Stimulated activated naive CD4-positive, alpha-beta T cell (primary cell): Measurements from ENCODE around the gene PANK4.
"Not testable (repeated sequence)": the region's sequence is repeated elsewhere in the genome, so short reads cannot be mapped to it uniquely, and the experiment has no call there.

Experiments
- DNase-seq, 6 experiments: peaks; one replicate each; lab custom pipeline; 2025; lab: John Stamatoyannopoulos, UW

PANK4 gene

DNA sequence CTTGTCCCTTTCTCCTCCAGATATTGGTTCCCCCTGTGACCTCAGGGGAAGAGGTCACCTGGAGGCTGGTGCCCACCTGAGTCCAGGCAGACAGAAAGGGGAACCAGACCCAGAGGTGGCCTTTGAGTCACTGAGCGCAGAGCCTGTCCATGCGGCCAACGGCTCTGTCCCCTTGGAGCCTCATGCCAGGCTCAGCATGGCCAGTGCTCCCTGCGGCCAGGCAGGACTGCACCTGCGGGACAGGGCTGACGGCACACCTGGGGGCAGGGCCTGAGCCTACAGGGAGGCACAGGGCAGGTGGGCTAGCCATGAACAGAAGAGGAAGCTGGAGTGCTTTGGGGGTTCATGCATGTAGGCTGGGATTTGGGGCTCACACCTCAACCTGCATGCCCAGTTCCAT is 32.5 kb upstream of the PANK4 start:
- DNase-seq: no peak

GRCh38 chr1:2558420-2558819 is 32.0 kb upstream of the PANK4 start:
- DNase-seq: no peak

DNA sequence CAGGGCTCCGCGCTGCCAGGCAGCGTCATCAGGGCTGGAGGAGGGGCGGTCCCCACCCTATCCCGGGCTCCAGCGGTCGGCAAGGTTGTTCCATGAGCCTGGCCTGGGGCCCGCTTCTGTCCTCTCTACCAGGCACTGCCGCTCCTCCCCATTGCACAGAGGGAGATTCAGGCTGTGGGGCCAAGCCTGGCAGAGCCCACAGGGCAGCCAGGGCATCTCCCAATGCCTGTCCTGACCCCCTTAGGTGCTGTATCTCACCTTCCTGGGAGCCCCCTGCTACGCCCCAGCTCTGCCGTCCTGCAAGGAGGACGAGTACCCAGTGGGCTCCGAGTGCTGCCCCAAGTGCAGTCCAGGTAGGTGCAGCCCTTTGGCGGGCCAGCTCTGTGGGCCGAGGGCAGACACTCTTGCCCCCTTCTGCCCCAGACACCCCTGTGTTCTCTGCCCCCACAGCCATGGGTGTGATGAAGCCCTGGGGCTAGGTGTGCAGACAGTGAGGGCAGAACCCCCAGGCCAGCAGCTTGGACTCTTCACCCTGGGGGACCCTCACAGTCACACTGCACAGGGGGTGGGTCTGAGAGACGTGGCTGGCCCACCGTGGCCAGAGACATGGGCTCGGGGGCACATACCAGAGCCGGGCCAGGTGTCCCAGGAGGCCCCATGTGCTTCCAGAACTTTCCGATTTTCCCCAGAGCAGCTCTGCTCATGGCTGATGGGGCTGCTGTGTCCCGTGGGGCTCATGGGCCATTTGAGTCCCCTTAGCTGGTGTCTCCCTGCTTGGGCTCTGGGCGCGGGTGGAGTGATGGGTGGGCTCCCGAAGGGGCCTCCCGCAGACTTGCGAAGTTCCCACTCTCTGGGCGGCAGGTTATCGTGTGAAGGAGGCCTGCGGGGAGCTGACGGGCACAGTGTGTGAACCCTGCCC is 31.3 kb upstream of the PANK4 start:
- DNase-seq: no peak

DNA sequence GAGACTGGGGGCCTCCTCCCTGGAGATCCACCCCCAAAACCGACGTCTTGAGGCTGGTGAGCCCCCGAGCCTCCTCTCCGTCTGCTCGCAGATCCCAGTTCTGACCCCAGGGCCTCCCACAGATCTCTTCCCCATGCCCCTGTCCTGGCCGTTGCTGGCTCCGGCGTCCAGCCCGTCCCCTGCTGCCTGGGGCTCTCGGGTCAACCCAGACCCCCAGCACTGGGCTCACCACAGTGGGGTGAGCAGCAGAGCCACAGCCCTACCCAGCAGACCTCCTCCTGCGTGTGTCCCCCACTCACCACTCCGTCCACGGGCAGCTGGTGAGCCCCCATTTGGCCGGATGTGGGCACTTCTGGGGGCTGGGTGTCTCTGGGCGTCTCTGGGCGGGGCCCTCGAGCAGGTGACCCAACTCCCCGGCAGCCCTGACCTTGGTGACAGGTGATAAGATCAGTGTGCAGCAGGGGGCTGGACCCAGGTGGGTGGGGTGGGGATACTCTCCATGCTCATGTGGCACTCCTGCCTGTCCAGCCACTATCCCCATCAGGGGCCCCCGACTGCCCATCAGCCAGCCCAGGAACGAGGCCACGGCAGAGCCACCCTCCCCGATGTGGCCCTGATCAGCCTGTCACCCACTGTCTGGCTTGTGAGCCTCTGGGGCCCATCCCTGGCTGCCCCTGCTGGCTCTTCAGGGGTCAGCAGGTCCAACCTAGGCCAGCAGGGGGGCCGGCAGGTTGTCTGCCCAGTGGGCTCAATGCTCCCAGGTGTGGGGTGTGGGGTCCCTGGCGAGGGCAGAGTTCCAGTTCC is 30.5 kb upstream of the PANK4 start:
- peak in 1 of 6 experiments; percentile 20 for DNase-seq

- DNase-seq: peak; percentile 59 to 79 (median 66)
These were observed 29.9 kb upstream of the PANK4 start, which contains the start of gene TNFRSF14 for GRCh38 chr1:2556277-2556677. TNFRSF14 (plus strand) TSS chr1:2556371; CDS start chr1:2556665, 294 bp downstream.

GRCh38 chr1:2555634-2556276 is 29.4 kb upstream of the PANK4 start:
- peak; percentile 47 to 70 (median 63) for DNase-seq

DNA sequence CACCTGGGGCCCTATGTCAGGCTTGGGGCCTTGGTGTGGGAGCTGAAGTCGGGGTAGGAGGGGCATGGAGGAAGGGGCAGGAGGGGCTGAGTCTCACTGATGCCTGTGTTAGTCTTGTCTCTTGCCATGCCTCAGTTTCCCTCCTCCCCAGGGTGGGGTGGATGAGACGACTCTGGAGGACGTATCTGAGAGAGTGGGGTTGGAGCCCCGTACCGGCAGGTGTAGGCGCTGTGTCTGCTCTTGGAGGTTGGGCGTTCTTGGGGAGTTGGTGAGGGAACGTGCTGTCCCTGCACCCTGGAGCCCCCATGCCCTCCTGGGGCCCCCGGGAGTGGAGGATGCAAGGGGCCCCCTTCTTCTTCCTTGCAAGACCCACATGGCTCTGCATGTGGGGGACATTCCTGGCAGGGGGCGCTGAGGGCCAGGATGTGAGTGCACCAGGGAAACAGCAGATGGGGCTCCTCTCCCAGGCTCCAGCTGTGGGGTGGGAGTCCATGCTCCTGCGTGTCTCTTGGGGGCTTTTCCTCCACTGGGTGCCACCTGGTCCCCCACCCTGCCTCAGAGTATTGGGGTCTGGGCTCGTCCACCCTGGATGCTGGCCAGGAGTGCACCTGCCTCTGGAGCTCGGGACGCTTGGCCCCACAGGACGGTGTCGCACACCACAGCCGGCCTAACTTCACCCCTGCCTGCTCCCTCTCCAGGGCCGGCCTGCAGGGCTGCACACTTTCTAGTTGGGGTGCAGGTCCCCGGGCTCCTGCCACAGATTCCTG is 28.4 kb upstream of the PANK4 start:
- peak; percentile 29 to 70 (median 57) for DNase-seq

GRCh38 chr1:2553871-2554620 is 27.6 kb upstream of the PANK4 start:
- DNase-seq: no peak

DNA sequence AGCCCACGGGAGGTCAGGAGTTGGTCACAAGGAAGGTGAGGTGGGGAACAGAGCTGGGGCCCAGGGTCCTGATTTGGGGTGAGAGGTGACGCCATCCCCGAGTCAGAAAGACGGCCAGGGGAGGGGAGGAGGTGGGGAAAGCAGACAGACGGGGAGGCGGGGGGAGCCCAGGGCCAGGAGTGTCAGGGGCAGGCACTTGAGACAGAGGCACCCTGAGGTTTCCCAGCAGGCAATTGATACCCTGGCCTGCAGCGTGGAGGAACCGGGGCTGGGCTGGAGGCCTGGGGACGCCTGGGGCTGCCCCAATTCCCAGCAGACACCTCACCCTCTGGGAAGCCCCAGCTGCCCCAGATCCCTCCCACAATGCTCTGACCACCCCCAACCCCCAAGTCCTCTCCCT is 26.7 kb upstream of the PANK4 start:
- DNase-seq: not testable (repeated sequence)

DNA sequence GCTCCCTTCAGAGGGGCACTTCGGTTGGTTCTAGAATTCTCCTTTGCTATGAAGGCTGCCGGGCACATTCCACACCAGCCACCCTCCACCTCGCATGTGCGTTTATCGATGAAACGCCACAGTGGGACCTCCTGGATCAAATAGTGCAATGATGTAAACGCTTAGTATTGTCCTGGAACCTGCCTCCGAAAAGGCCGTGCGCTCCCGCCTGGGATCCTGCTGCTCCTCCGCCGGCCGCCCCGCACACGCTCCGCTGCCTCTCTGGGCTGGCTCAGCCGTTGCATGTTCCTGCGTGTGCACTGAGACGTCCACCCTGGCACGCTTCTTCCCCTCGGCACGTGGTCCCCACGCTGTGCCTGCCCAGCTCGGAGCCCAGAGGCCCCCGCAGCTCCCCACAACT is 25.8 kb upstream of the PANK4 start:
- no peak for DNase-seq

GRCh38 chr1:2551544-2551943 is 25.1 kb upstream of the PANK4 start:
- DNase-seq: not testable (repeated sequence)

GRCh38 chr1:2550309-2550861 is 24.0 kb upstream of the PANK4 start:
- DNase-seq: not testable (repeated sequence)

DNA sequence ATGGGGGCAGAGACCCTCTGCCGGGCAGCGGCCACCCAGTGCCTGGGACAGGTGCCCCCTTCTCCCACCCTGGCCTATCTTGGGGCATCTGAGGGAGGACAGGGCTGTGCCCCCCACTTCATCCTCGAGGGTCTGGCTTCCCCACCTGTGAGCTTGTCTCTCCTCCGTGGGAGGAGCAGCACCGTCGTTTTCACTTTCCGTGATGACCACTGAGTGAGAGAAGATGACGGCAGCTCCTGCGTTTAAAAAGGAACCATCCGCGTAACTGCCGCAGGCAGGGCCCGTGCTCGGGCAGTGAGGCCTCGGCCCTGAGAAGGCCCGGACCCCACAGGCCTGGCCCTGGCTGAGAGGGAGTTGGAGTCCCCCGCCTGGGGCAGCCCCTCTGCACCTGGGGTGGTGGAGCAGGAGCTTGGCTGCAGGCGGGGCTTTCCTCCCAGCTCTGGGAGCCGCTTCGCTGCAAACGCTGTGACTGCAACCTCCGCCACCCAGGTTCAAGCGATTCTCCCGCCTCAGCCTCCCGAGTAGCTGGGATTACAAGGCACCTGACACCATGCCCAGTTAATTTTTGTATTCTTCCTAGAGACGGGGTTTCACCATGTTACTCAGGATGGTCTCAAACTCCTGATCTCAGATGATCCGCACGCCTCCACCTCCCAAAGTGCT is 23.1 kb upstream of the PANK4 start:
- DNase-seq: not testable (repeated sequence)

GRCh38 chr1:2548068-2548589 is 21.7 kb upstream of the PANK4 start:
- peak; percentile 51 to 78 (median 70) for DNase-seq

DNA sequence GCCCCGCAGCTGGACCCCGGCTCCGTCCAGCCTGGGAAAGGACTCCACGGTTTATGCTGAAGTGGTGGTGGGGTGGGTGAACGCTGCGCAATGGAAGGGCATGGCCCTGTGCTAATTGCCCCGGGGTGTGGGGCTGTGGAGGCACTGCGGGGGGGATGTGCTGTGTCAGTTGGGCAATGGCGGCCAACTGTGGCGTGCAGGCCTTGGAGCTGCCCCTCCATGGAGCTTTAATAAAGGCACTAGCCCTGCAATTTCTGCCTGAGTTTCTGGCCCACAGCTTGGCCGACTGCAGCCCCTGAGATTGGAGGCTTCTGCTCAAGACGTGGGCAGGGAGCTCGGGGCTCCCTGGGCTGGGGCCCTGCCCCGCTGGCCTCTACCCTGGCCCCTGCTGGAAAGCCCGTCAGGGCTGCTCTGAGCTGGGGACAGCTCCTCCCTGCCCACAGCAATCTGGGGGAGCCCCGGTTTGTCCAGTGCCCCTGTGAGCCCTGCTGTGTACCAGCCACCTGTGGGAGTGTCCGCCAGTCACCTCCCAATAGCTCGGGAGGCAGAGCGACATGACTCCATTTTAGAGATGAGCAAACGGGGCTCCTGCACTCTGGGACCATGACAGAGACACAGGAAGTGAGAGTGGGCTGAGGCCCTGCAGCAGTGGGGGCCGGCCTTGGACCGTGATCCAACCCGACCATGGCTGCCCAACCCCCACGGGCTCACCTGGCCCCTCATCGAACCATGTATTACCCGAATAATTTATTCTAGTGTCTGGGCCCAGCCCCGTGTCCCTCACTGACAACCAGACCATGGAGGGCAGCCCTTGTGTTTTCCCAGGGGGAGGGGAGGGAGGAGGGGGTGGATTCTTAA is 21.0 kb upstream of the PANK4 start:
- peak; percentile 39 to 70 (median 58) for DNase-seq

DNA sequence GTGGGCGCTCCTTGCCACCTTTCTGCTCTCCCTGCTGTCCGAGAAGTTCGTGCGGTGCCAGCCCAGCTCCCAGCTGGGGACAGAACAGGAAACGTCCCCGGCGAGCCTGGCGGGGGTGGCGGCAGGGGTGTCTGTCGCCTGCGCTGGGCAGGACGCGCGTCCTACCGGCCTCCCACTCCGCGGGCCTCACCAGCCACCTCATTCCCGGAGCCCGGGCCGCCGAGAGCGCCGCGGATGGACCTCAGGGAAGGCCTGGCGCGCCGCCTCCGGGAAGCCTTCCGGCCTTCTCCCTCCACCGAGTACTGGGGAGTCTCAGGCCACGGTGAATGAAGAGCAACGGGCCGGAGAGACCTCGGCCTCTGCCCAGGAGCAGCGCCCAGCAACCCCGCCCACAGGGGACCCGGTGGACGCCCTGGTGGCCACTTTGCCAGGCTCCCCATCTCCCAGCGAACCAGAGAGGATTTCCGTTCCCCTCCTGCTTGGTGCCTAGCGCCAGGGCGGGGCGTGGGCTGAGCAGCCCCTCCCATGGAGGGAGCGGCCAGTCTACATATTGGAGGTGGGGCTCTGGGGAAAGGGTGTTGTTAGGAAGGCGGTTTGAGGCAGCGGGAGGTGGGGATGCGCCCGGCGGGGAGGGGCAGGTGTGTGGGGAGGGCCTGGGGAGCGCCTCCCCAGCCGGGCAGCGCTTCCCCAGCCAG is 20.3 kb upstream of the PANK4 start:
- peak; percentile 78 to 85 (median 82) for DNase-seq

GRCh38 chr1:2545754-2546514 is 19.5 kb upstream of the PANK4 start:
- DNase-seq: peak; percentile 84 to 93 (median 90)
